HepG2 (cell line): ENCODE data around the gene PRPF18. TPM values are rescaled to one million over a fixed set of nuclear protein-coding genes. Genes with fewer than 3 reads are reported as not detected.

Source experiments
- AKAP8 ChIP-seq: sonication (generic); formaldehyde crosslinking; IDR thresholded peaks from 2 replicates; pipeline ENCODE4 v1.5.1; 2020; ENCODE audit warnings: mild to moderate bottlenecking, missing genetic modification reagents
- CCAR2 ChIP-seq: fragments of 200-400 bp; formaldehyde crosslinking; optimal IDR thresholded peaks from 2 replicates; pipeline ENCODE3; 2018; ENCODE audit warnings: low read depth, mild to moderate bottlenecking, low read length, moderate library complexity
- FIP1L1 ChIP-seq: fragments of 200-400 bp; formaldehyde crosslinking; IDR thresholded peaks from 2 replicates; pipeline ENCODE4 v1.6.1; 2018; ENCODE audit warnings: low read depth, mild to moderate bottlenecking, low read length, moderate library complexity, borderline replicate concordance; ENCODE audit not compliant: insufficient read depth
- JDP2 ChIP-seq: sonication (generic); formaldehyde crosslinking; IDR thresholded peaks from 2 replicates; pipeline ENCODE4 v1.8.1; 2022; ENCODE audit warnings: missing genetic modification reagents, borderline replicate concordance
- MAFG ChIP-seq: sonication (generic); formaldehyde crosslinking; IDR thresholded peaks from 2 replicates; pipeline ENCODE4 v1.5.1; 2020; ENCODE audit warnings: mild to moderate bottlenecking, missing genetic modification reagents
- NKX3-1 ChIP-seq: sonication (generic); formaldehyde crosslinking; IDR thresholded peaks from 2 replicates; pipeline ENCODE4 v1.5.0; 2020; ENCODE audit warnings: missing genetic modification reagents
- NPAS2 ChIP-seq: sonication (generic); formaldehyde crosslinking; IDR thresholded peaks from 2 replicates; pipeline ENCODE4 v1.8.0; 2022; ENCODE audit warnings: mild to moderate bottlenecking, missing genetic modification reagents, borderline replicate concordance
- PAF1 ChIP-seq: IDR thresholded peaks from 2 replicates; pipeline ENCODE4 v1.6.1; 2016; ENCODE audit warnings: missing genetic modification reagents, missing compliant biosample characterization
- ZBTB3 ChIP-seq: sonication (generic); formaldehyde crosslinking; IDR thresholded peaks from 2 replicates; pipeline ENCODE4 v1.4.0; 2020; ENCODE audit warnings: low read depth, mild to moderate bottlenecking, moderate library complexity, missing genetic modification reagents, borderline replicate concordance
- ZKSCAN8 ChIP-seq: IDR thresholded peaks from 2 replicates; pipeline ENCODE4 v1.6.1; 2016; ENCODE audit warnings: borderline replicate concordance, missing genetic modification reagents, missing compliant biosample characterization
- ZNF205 ChIP-seq: IDR thresholded peaks from 2 replicates; pipeline ENCODE4 v1.6.1; 2018; ENCODE audit warnings: missing biosample characterization, missing genetic modification reagents
- ZNF251 ChIP-seq: sonication (generic); formaldehyde crosslinking; IDR thresholded peaks from 2 replicates; pipeline ENCODE4 v1.9.0; 2021; ENCODE audit warnings: mild to moderate bottlenecking, missing genetic modification reagents
- ZNF678 ChIP-seq: sonication (generic); formaldehyde crosslinking; IDR thresholded peaks from 2 replicates; pipeline ENCODE4 v1.4.0; 2020; ENCODE audit warnings: mild to moderate bottlenecking, missing genetic modification reagents
- polyA plus RNA-seq, 8 experiments: library from polyadenylated mRNA; depleted of rRNA in 3 of 8; stranded (reverse) in 7 of 8; unstranded in 1 of 8; fragments of >200 nt; fragmentation: Illumina TruSeq in 4 of 8; extraction: Trizol in 4 of 8; gene quantifications; 2 replicates each; pipeline versions ENCODE4 v1.2.1 to v1.2.3, GENCODE V29; 2011 to 2016; ENCODE audit warnings: low read depth in 4 of 8, missing spikeins in 1 of 8, mixed read lengths in 1 of 8; ENCODE audit not compliant: insufficient read depth in 1 of 8
- total RNA-seq, 5 experiments: library from RNA; depleted of rRNA; stranded (reverse); fragments of >200 nt; fragmentation: Illumina TruSeq; extraction: Trizol; gene quantifications; 2 replicates each; pipeline ENCODE4 v1.2.3, GENCODE V29; 2016; ENCODE audit warnings: low read depth in 1 of 5
- TF ChIP-seq, protein P1 (sequence below): sonication (generic); formaldehyde crosslinking; IDR thresholded peaks from 2 replicates; pipeline ENCODE4 v1.4.0; 2020; ENCODE audit warnings: mild to moderate bottlenecking, missing genetic modification reagents
- TF ChIP-seq, protein P2 (sequence below): IDR thresholded peaks from 2 replicates; pipeline ENCODE4 v1.4.0; 2020; ENCODE audit warnings: mild to moderate bottlenecking, missing genetic modification reagents
- TF ChIP-seq, protein P3 (sequence below): IDR thresholded peaks from 2 replicates; pipeline ENCODE4 v1.6.1; 2016; ENCODE audit warnings: low read depth, control low read depth

The PRPF18 gene
- total and polyA plus RNA-seq, 2 of the 13 experiments (the other 11 are each of a cell fraction or from before 2014, with no cell fraction given): 6.1 to 17.2 TPM

DNA sequence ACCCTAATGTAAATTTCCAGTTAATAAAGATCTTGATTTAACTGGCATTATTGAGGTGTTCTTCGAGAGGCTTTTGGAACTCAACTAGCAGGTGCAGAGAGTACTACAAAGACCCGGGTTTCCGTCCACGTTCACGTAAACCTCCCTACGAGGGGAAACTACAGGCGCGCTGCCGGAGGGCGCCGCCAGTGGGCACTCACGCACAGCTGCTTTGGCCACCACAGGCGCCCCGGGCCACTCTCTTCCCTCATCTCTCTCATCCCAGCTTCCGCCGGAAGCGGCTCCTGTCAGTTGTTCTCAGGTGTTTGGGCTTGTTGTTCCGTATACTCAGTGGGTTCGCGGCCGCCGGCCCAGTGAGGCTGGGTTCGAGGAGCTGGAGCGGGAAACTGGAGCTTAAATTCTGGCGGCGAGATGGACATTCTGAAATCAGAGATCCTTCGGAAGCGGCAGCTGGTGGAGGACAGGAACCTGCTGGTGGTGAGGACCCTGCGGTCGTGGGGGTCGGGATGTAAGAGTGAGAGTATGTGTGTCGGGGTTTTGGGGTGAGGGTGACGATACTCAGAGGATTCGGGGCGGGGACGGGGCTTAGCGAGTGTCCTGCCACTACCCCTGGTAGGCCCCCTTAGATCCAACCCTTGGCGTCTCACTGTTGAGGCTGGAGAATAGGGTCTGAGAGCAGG is at the start of gene PRPF18 (continued):
- TF ChIP-seq, protein P1, sequence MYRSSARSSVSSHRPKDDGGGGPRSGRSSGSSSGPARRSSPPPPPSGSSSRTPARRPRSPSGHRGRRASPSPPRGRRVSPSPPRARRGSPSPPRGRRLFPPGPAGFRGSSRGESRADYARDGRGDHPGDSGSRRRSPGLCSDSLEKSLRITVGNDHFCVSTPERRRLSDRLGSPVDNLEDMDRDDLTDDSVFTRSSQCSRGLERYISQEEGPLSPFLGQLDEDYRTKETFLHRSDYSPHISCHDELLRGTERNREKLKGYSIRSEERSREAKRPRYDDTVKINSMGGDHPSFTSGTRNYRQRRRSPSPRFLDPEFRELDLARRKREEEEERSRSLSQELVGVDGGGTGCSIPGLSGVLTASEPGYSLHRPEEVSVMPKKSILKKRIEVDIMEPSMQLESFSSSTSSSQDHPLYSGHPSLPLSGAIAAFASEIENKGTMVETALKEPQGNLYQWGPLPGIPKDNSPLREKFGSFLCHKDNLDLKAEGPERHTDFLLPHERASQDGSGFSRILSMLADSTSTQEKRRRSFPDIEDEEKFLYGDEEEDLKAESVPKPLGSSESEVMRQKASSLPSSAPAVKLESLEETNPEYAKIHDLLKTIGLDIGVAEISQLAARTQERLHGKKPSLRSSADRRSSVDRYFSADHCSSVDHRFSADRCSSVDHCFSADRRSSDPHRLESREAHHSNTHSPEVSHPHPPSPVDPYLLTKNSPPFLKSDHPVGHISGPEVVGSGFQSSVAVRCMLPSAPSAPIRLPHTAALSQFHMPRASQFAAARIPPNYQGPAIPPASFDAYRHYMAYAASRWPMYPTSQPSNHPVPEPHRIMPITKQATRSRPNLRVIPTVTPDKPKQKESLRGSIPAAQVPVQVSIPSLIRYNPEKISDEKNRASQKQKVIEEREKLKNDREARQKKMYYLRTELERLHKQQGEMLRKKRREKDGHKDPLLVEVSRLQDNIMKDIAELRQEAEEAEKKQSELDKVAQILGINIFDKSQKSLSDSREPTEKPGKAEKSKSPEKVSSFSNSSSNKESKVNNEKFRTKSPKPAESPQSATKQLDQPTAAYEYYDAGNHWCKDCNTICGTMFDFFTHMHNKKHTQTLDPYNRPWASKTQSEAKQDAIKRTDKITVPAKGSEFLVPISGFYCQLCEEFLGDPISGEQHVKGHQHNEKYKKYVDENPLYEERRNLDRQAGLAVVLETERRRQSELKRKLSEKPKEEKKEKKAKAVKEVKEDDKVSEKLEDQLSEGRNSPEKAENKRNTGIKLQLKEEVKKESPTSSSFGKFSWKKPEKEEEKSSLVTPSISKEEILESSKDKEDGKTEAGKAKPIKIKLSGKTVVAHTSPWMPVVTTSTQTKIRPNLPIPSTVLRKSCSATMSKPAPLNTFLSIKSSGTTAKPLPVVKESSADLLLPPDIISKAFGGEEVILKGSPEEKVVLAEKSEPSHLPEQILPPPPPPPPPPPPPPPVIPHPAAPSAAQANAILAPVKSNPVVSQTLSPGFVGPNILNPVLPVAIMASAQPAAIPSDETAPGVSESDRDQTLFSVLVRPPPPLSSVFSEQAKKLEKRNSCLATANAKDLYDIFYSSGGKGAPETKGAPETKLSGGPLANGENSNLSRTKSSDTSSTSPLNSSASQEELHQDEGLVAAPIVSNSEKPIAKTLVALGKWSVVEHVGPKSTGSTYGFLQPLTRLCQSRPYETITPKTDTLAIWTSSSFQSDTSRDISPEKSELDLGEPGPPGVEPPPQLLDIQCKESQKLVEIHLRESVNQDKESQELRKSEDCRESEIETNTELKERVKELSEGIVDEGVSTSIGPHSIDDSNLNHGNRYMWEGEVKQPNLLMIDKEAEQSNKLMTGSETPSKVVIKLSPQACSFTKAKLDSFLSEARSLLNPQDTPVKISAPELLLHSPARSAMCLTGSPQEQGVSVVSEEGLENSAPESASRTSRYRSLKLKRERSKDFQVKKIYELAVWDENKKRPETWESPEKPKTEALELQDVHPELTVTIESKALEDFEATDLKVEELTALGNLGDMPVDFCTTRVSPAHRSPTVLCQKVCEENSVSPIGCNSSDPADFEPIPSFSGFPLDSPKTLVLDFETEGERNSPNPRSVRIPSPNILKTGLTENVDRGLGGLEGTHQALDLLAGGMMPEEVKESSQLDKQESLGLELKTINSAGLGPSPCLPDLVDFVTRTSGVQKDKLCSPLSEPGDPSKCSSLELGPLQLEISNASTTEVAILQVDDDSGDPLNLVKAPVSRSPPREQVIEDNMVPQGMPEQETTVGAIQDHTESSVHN: no peak
- no peak for TF ChIP-seq FIP1L1
- TF ChIP-seq, protein P2, sequence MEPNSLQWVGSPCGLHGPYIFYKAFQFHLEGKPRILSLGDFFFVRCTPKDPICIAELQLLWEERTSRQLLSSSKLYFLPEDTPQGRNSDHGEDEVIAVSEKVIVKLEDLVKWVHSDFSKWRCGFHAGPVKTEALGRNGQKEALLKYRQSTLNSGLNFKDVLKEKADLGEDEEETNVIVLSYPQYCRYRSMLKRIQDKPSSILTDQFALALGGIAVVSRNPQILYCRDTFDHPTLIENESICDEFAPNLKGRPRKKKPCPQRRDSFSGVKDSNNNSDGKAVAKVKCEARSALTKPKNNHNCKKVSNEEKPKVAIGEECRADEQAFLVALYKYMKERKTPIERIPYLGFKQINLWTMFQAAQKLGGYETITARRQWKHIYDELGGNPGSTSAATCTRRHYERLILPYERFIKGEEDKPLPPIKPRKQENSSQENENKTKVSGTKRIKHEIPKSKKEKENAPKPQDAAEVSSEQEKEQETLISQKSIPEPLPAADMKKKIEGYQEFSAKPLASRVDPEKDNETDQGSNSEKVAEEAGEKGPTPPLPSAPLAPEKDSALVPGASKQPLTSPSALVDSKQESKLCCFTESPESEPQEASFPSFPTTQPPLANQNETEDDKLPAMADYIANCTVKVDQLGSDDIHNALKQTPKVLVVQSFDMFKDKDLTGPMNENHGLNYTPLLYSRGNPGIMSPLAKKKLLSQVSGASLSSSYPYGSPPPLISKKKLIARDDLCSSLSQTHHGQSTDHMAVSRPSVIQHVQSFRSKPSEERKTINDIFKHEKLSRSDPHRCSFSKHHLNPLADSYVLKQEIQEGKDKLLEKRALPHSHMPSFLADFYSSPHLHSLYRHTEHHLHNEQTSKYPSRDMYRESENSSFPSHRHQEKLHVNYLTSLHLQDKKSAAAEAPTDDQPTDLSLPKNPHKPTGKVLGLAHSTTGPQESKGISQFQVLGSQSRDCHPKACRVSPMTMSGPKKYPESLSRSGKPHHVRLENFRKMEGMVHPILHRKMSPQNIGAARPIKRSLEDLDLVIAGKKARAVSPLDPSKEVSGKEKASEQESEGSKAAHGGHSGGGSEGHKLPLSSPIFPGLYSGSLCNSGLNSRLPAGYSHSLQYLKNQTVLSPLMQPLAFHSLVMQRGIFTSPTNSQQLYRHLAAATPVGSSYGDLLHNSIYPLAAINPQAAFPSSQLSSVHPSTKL (CRISPR knock-in tag): peak; percentile 74
- TF ChIP-seq, protein P3, sequence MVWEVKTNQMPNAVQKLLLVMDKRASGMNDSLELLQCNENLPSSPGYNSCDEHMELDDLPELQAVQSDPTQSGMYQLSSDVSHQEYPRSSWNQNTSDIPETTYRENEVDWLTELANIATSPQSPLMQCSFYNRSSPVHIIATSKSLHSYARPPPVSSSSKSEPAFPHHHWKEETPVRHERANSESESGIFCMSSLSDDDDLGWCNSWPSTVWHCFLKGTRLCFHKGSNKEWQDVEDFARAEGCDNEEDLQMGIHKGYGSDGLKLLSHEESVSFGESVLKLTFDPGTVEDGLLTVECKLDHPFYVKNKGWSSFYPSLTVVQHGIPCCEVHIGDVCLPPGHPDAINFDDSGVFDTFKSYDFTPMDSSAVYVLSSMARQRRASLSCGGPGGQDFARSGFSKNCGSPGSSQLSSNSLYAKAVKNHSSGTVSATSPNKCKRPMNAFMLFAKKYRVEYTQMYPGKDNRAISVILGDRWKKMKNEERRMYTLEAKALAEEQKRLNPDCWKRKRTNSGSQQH (CRISPR knock-in tag): peak; percentile 87
- peak; percentile 43; the same call in 1 of the 2 replicates for TF ChIP-seq AKAP8 (CRISPR knock-in tag)
- TF ChIP-seq JDP2 (CRISPR knock-in tag): no peak
- no peak for TF ChIP-seq NKX3-1 (CRISPR knock-in tag)
- TF ChIP-seq ZNF678: no peak
- TF ChIP-seq NPAS2 (CRISPR knock-in tag): no peak
- no peak for TF ChIP-seq PAF1 (CRISPR knock-in tag)
- 0 out of 2 replicates have a peak, but pooled peaks have one; percentile 22 for TF ChIP-seq ZNF205
- TF ChIP-seq ZNF251 (CRISPR knock-in tag): no peak
- no peak for TF ChIP-seq ZBTB3 (CRISPR knock-in tag)
- peak; percentile 54 for TF ChIP-seq CCAR2
- peak; percentile 69; the same call in 1 of the 2 replicates for TF ChIP-seq ZKSCAN8 (CRISPR knock-in tag)
- no peak for TF ChIP-seq MAFG (CRISPR knock-in tag)
